Activated CD8-positive, alpha-beta memory T cell treated with anti-CD3 and anti-CD28 coated beads, Interleukin-2, amount 10 ng/mL, durations not matched to agents 7 days and 5 days (primary cell): ENCODE results near the gene ZDHHC11B. TPM values are rescaled to one million over a fixed set of nuclear protein-coding genes. Genes with fewer than 3 reads are reported as not detected.
"Not testable (repeated sequence)": the region's sequence is repeated elsewhere in the genome, so short reads cannot be mapped to it uniquely, and the experiment has no call there.

Experiments used
- ATAC-seq: fragments of 150-1000 bp; cut with Tn5 transposase; one replicate; pipeline ENCODE4 v1.10.0; 2021; ENCODE audit warnings: moderate library complexity
- CTCF ChIA-PET: fragments of 350-600 bp; sonication (Branson Sonifier 250); formaldehyde crosslinking; loops from one replicate; lab custom pipeline; 2021; ENCODE audit warnings: antibody characterized with exemption; lab: Charles Lee
- DNase-seq: peaks from one replicate; pipeline ENCODE4 v3.0.0-alpha.2; 2020
- H3K27ac Mint-ChIP-seq: one replicate; pipeline ENCODE4 v1.8.0; 2021; ENCODE audit warnings: mild to moderate bottlenecking, mixed read lengths
- H3K27me3 Mint-ChIP-seq: one replicate; pipeline ENCODE4 v1.8.0; 2021; ENCODE audit warnings: mixed read lengths
- H3K36me3 Mint-ChIP-seq: one replicate; pipeline ENCODE4 v1.8.0; 2021; ENCODE audit warnings: mild to moderate bottlenecking, mixed read lengths
- H3K4me1 Mint-ChIP-seq: one replicate; pipeline ENCODE4 v1.8.0; 2021; ENCODE audit warnings: mixed read lengths
- H3K4me3 Mint-ChIP-seq: one replicate; pipeline ENCODE4 v1.8.0; 2021; ENCODE audit warnings: mild to moderate bottlenecking, moderate library complexity, mixed read lengths
- H3K9me3 Mint-ChIP-seq: one replicate; pipeline ENCODE4 v1.8.0; 2022; ENCODE audit warnings: low read depth, mixed read lengths
- total RNA-seq, 2 experiments: library from RNA; stranded (reverse); gene quantifications; one replicate each; pipeline ENCODE4 v1.2.3, GENCODE V29; 2021

ZDHHC11B gene
- total RNA-seq, 2 experiments from 2014 or later, result 0.21 TPM; not detected in 1

DNA sequence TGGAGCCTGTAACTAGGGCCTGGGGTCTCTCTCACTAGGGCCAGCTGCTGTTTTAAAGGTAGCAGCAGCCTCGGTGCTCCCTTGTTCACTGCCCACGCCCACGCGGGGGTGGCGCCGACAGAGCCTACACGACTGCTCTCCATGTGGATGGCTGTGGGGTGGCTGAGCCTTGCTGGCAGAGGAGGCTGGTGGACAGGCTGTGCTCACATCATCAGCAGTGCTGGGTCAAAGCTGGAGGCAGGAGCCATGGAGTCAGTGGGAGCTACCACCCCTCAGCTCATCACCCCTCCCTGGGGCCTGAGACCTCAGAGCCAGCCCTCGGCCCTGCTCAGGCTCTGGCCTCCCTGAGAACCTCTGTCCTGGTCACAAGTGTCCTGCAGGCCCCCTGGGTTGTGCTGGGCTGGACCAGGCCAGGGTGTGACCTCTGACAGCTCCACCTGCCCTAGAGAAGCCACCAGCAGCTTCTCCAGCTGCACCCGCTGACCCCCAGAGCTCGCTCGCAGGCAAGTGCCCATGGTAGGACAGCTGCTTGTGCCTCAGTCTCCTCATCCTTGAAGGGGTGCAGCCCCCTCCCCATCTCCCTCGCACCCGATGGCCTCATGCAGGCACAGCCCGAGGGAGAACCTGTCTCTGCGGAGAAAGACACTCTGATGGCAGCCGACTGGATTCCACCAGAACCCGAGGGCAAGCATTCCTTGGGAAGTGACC, 101.7 kb downstream of the ZDHHC11B start:
- peak; percentile 29 for DNase-seq

DNA sequence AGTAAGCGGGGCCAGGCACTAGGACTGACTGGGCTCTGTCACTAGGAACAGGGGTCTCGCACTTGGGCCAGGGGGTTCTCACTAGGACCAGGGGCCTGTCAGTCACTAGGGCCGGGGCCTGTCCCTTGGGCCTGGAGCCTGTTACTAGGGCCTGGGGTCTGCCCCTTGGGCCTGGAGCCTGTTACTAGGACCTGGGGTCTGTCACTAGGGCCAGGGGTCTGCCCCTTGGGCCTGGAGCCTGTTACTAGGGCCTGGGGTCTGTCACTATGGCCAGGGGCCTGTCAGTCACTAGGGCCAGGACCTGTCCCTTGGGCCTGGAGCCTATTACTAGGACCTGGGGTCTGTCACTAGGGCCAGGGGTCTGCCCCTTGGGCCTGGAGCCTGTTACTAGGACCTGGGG, 102.3 kb downstream of the ZDHHC11B start:
- H3K36me3 Mint-ChIP-seq, CTCF ChIA-PET, H3K4me1 Mint-ChIP-seq, H3K9me3 Mint-ChIP-seq, ATAC-seq, DNase-seq, H3K4me3 Mint-ChIP-seq, H3K27ac Mint-ChIP-seq, H3K27me3 Mint-ChIP-seq: not testable (repeated sequence)

More for the DNA sequence above, 101.7 kb downstream of the ZDHHC11B start:
- H3K4me1 Mint-ChIP-seq, H3K4me3 Mint-ChIP-seq, CTCF ChIA-PET, H3K36me3 Mint-ChIP-seq, ATAC-seq, H3K27me3 Mint-ChIP-seq, H3K9me3 Mint-ChIP-seq, H3K27ac Mint-ChIP-seq: not testable (repeated sequence)

DNA sequence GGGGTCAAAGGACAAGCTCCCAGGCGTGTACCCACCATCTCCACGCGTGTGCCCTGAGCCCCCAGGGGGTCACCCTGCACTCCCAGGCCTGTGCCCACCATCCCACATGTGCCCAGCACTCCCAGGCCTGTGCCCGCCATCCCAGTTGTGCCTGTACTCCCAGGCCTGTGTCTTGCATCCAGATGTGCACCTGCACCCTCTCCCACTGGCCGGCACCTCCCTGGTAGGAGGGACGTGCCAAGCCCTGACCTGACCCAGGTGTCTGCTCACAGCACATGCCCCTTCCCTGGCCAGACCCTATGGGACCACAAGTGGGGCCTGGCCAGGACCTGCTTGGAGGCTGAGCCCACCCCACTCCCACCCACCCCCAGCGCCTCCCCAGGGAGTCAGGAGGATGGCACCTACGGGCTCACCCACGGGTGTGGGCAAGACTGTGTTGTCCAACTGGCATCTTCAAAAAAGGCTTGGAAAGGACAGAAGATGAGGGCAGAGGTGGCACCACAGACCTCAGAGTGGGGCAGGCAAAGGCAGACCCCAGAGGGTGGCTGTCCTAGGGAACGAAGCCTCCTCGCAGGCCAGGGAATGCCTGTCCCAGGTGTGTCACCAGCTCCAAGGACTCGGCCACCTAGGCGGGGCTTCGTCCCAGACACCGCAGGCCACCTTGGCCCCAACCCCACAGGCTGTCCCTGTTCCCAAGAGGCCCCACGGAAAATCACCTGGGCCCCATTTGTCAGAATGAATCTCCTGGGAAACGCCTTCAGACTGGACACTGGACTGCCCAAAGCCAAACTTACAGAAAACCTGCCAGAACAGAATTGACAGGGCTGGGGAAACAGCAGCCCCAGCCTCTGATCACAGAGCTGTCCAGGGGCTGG, 103.0 kb downstream of the ZDHHC11B start:
- H3K27ac Mint-ChIP-seq, H3K27me3 Mint-ChIP-seq, CTCF ChIA-PET, H3K4me3 Mint-ChIP-seq, ATAC-seq, DNase-seq, H3K9me3 Mint-ChIP-seq, H3K36me3 Mint-ChIP-seq, H3K4me1 Mint-ChIP-seq: not testable (repeated sequence)

DNA sequence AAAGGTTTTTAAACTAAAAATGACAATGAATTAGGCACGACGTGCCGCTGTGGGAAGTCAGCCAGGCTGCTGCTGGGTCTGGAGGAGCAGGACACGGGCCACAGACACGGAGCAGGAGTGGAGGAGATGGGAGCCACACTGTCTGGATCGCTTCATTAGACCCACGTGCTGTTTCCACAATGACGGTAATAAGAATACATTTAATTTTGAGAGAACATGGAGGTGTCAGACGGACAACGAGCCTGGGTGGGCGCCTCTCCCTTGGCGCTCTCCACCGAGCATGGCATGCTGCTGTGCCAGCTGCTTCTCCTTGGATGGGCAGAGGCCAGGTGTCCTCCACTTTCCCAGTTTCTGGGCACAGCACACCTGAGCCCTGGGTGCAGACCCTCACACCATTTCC, 103.7 kb downstream of the ZDHHC11B start:
- H3K9me3 Mint-ChIP-seq, CTCF ChIA-PET, ATAC-seq, H3K27me3 Mint-ChIP-seq, DNase-seq, H3K36me3 Mint-ChIP-seq, H3K4me1 Mint-ChIP-seq, H3K27ac Mint-ChIP-seq, H3K4me3 Mint-ChIP-seq: not testable (repeated sequence)

DNA sequence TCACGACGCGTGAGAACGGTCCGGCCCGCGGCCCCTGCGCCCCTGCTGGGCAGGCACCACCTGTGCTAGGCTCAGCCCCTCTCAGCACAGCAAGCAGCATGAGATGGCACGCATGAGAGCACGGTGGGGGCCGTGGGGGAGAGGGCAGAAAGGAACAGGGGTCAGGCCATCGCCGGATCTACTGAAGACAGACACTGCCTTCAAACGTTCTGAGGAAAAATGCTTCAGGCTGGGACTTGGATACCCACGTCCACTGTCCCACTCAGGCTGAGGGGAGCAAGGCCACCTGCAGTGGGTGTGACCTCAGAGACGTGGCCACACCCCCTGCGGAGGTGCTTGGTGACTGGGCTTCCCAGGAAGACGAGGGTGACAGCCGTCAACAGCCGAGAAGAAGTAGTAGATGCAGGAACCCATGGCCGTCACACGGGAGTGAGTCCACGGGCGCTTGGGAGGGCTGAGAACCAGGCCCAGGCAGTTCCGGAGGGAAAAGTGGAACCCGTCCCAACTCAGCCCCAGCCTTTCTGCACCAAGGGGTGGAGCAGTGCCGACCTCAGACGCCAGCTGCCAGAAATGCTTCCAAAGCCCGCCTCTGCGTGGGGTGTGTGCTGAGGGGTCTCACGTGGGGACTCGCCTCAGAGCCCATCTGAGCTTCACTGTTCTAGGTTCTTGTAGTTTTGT, 104.3 kb downstream of the ZDHHC11B start:
- CTCF ChIA-PET, H3K27me3 Mint-ChIP-seq, H3K4me1 Mint-ChIP-seq, H3K36me3 Mint-ChIP-seq, DNase-seq, ATAC-seq, H3K9me3 Mint-ChIP-seq, H3K27ac Mint-ChIP-seq, H3K4me3 Mint-ChIP-seq: not testable (repeated sequence)

DNA sequence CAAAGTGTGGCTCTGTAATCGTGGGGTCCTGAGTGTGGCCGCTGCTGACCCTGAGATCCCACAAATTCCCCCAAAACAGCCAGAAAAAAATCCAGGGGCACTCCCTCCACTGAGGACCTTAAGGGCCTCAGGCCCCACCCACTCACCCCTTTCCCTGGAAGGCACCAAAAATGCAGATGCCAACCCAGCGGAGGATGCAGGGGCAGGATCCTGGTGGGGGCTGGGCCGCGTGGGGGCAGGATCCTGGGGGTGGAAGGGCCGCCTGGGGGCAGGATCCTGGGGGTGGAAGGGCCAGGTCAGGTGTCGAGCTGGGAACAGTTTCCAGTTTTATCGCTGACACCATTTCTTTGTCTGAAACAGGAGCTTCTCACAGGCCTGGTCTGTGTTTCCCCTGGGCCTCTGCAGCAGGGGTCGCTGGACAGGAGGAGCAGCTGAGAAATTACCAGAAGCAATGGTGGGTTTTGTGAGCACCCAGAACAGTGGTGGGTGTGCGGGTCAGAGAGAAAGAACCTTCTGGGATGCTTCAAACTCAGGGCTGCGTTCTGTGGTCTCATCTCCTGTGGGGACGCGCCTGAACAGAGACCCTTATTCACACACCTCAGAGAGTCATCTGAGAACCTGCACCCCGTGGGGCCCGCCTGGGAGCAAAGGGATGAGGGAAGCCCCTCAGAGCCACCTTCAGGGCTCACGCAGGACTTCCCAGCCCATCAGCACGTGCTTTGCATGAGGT, 105.2 kb downstream of the ZDHHC11B start:
- CTCF ChIA-PET, H3K4me3 Mint-ChIP-seq, H3K9me3 Mint-ChIP-seq, H3K27ac Mint-ChIP-seq, H3K27me3 Mint-ChIP-seq, ATAC-seq, DNase-seq, H3K4me1 Mint-ChIP-seq, H3K36me3 Mint-ChIP-seq: not testable (repeated sequence)

DNA sequence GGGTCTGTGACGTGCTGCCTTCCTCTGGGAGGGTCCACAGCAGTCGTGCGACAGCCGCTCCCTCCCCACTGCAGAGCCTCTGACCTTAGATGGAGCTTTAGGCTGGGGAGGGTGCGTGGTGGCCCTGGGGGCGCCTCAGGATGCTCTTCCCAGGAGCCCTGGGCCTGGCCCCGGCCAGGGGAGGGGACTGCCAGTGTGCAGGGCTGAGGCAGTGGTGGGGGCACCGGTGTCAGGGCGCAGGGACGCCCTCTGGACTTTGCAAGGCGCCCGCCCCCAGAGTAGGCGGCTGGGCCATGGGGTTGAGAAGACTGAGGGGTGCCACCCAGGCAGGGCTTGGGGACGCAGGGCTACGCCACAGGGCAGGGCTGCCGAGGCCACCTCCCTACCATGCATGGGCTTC, 106.0 kb downstream of the ZDHHC11B start:
- H3K27me3 Mint-ChIP-seq, H3K9me3 Mint-ChIP-seq, ATAC-seq, CTCF ChIA-PET, H3K27ac Mint-ChIP-seq, H3K4me3 Mint-ChIP-seq, H3K4me1 Mint-ChIP-seq, DNase-seq, H3K36me3 Mint-ChIP-seq: not testable (repeated sequence)

DNA sequence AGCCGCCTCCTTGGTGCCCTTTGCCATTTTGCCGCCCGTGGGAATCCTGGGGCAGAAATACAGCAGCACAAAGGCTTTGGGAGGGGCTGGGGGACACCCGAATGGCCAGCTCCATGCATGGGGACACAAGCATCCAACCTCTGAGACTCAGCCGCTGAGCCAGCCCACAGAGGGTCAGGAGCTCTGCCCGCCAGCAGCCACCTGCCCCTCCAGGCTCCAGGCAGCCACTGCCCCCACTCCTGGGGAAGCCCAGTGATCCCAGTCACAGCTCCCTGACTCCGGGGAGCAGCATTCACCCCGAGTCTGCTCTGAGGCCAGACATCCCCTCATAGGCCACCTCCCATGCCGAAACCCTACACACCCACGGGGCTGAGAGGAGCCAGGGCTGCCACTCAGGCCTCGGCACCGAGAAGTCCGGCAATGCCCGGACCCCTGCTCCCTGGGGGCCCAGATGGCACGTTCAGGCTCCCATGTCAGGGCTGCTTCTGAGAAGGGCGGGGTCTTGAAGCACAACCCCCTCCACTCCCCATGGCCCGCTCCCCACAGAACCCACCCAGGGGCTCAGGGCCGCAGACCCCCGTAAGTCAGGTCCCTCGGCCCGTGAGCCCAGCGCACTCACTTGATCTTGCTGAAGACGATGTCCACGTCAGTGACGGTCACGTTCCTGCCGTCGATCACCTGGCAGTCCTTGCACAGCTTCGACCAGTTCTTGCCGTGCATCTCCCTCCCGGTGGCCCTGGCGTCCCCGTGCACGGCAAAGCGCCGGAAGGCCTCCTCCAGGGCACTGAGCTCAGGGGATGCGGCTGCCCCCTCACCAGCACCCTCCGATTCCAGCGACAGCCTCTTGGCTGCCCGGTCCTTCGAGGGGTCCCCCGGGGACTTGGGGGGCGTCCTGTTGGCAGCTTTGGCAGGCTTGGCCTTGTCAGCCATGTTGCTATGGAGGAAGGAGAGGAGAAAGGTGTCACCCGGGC, 107.1 kb downstream of the ZDHHC11B start:
- H3K9me3 Mint-ChIP-seq, result no peaks in the 10 kb centered on the region
- no peak for ATAC-seq
- peaks cover 4% of the 10 kb centered on the region for H3K27me3 Mint-ChIP-seq
- H3K36me3 Mint-ChIP-seq, result no peaks in the 10 kb centered on the region
- H3K4me3 Mint-ChIP-seq, result no peak overlapping the region
- DNase-seq, result no peak
- H3K4me1 Mint-ChIP-seq, result peaks cover 5% of the 10 kb centered on the region
- CTCF ChIA-PET, result no interaction called here
- no peak overlapping the region for H3K27ac Mint-ChIP-seq

DNA sequence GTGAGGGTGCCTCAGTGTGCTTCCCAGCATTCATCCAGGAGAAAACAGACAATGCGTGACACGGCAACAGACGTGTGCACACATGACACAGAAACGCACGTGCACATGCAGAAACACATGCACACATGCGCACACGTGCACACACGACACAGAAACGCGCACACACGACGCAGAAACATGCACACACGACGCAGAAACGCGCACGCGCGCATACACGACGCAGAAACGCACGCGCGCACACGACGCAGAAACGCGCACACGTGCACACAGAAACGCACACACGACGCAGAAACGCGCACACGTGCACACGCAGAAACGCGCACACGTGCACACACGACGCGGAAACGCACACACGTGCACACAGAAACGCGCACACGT, 107.8 kb downstream of the ZDHHC11B start:
- Mint-ChIP-seq H3K27me3 (peaks cover 4% of the 10 kb centered on the region), H3K4me1 (peaks cover 5% of the 10 kb centered on the region), H3K9me3 (no peaks in the 10 kb centered on the region), H3K4me3 (no peak overlapping the region), H3K36me3 (no peaks in the 10 kb centered on the region), H3K27ac (no peak overlapping the region)
- ATAC-seq (no peak), DNase-seq (no peak)
- CTCF ChIA-PET, result no interaction called here

DNA sequence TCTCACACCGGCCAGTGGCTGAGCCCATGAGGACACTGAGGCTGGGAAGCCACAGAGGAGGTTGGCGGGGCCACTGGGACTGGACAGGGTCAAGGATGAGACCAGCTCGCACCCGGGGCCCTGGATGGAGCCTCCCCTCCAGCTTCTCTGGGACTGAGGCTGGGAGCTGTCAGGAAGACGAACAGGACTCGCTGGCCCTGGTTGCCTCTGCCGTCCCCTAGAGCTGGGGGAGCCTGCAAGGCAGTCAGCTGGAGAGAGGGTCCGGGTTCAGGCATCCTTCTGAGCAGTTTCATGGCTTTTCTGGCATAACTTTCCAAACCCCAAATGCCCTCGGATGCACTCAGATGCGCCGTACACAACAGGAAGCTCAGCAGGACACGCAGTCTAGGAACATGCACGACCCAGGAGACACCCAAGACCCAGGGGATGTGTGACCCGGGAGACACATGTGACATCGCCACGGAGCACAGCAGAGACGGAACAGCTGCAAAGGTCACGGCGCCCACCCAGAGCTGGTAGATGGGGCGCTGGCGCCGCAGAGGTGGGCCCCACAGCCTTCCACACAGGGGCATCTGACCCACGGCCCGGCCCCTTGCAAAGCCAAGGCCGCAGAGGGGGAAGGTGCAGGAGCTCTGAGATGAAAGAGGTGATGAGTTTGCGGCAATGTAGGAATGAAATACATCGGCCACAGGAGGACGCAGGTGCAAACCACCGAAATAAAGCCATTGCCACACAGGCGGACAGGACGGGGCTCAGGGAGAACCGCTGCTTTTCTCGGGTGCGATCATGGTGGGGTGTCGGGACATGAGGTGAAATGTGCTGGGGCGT, 108.4 kb downstream of the ZDHHC11B start:
- peaks cover 4% of the 10 kb centered on the region for H3K27me3 Mint-ChIP-seq
- no peak overlapping the region for H3K4me3 Mint-ChIP-seq
- CTCF ChIA-PET, result no interaction called here
- H3K36me3 Mint-ChIP-seq, result no peaks in the 10 kb centered on the region
- ATAC-seq, result no peak
- peaks cover 5% of the 10 kb centered on the region for H3K4me1 Mint-ChIP-seq
- H3K9me3 Mint-ChIP-seq, result no peaks in the 10 kb centered on the region
- no peak for DNase-seq
- no peak overlapping the region for H3K27ac Mint-ChIP-seq

DNA sequence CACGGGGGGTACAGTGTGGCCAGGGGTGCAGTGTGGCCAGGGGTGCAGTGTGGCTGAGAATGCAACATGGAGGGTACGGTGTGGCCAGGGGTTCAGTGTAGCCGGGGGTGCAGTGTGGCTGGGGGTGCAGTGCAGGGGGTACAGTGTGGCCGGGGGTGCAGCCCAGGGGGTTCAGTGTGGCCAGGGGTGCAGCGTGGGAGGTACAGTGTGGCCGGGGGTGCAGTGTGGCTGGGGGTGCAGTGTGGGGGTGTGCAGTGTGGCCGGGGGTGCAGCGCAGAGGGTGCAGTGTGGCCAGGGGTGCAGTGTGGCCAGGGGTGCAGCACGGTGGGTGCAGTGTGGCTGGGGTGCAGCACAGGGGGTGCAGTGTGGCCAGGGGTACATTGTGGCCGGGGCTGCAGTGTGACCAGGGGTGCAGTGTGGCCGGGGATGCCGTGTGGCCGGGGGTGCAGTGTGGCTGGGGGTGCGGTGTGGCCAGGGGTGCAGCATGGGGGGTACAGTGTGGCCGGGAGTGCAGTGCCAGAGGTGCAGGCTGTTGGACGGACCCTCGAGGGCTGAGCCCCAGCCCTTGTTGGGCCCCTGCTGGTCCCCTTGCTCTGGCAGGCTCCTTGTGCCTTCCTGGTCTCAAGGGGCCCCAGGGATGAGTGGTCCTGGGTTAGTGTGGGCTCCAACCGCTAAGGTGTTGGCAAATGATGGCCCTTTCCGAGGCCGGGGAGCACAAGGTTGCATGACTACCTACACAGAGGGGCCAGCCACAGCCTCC, 109.2 kb downstream of the ZDHHC11B start:
- no peak for DNase-seq
- Mint-ChIP-seq H3K36me3 (no peaks in the 10 kb centered on the region), H3K4me3 (no peak overlapping the region), H3K9me3 (no peaks in the 10 kb centered on the region), H3K27ac (no peak overlapping the region), H3K27me3 (peaks cover 4% of the 10 kb centered on the region), H3K4me1 (peaks cover 5% of the 10 kb centered on the region)
- ATAC-seq, result no peak
- CTCF ChIA-PET, result no interaction called here
